Stimulated activated CD8-positive, alpha-beta memory T cell treated with anti-CD3 and anti-CD28 coated beads, Interleukin-7, amount 100 ng/mL, for 24 hours (primary cell): Measurements from ENCODE around the gene USF1.
A peak's percentile ranks its signal among the peaks of the same experiment; 100 is the strongest.
"Not testable (repeated sequence)": the region's sequence is repeated elsewhere in the genome, so short reads cannot be mapped to it uniquely, and the experiment has no call there.

Experiments
- DNase-seq: peaks from one replicate; pipeline ENCODE4 v3.0.0-alpha.2; 2020; ENCODE audit warnings: low read depth

The USF1 gene

GRCh38 chr1:161048949-161049722, 3.4 kb upstream of the USF1 start:
- no peak for DNase-seq

GRCh38 chr1:161047436-161048420, 2.0 kb upstream of the USF1 start:
- DNase-seq = no peak

GRCh38 chr1:161046605-161047228, 940 bp upstream of the USF1 start:
- no peak for DNase-seq

GRCh38 chr1:161044908-161045735, 655 bp downstream of the USF1 start:
- DNase-seq = no peak

GRCh38 chr1:161044535-161044907, 1.3 kb downstream of the USF1 start:
- DNase-seq = no peak

- DNase-seq = no peak
Observed at GRCh38 chr1:161039546-161039945, 6.2 kb downstream of the USF1 start.

- no peak for DNase-seq
Observed at GRCh38 chr1:161039154-161039545, 6.6 kb downstream of the USF1 start.

- DNase-seq = peak; percentile 68
Observed at GRCh38 chr1:161038523-161039153, 7.1 kb downstream of the USF1 start, which contains the start of gene TSTD1. Gene TSTD1, minus strand, starts transcription at chr1:161038964. Its CDS starts 75 bp downstream, at chr1:161038889.

- no peak for DNase-seq
Observed at GRCh38 chr1:161037661-161038522, 7.9 kb downstream of the USF1 start.

- no peak for DNase-seq
Observed at GRCh38 chr1:161033751-161034150, 12.0 kb downstream of the USF1 start.

- DNase-seq = no peak
Observed at GRCh38 chr1:161032409-161032808, 13.4 kb downstream of the USF1 start.

GRCh38 chr1:161031874-161032273, 13.9 kb downstream of the USF1 start:
- no peak for DNase-seq

GRCh38 chr1:161029466-161029865, 16.3 kb downstream of the USF1 start:
- DNase-seq = not testable (repeated sequence)

GRCh38 chr1:161026954-161027353, 18.8 kb downstream of the USF1 start:
- DNase-seq = not testable (repeated sequence)

- not testable (repeated sequence) for DNase-seq
Observed at GRCh38 chr1:161022432-161022831, 23.3 kb downstream of the USF1 start.

GRCh38 chr1:161021970-161022353, 23.8 kb downstream of the USF1 start:
- no peak for DNase-seq

- peak; percentile 68 for DNase-seq
Observed at GRCh38 chr1:161021165-161021969, 24.4 kb downstream of the USF1 start.

GRCh38 chr1:161020509-161021164, 25.1 kb downstream of the USF1 start, which contains the start of gene F11R:
Gene F11R, minus strand, starts transcription at chr1:161021152. Its CDS starts 79 bp downstream, at chr1:161021073.
- no peak for DNase-seq
